Neuronal stem cell (in vitro differentiated cells): ENCODE data around the gene ALAD.
"Not testable (repeated sequence)": the region's sequence is repeated elsewhere in the genome, so short reads cannot be mapped to it uniquely, and the experiment has no call there.

Source experiments
- DNase-seq: peaks from one replicate; pipeline ENCODE4 v3.0.0-alpha.2; 2013; ENCODE audit warnings: low spot score
- H2AFZ ChIP-seq: one replicate; pipeline ENCODE4 v1.6.1; 2013; ENCODE audit warnings: mild to moderate bottlenecking, low read length, inconsistent platforms
- H2AK5ac ChIP-seq: 2 replicates; pipeline ENCODE4 v1.6.1; 2013; ENCODE audit warnings: low read depth, mild to moderate bottlenecking, inconsistent platforms, low read length, moderate library complexity, mixed read lengths
- H2BK120ac ChIP-seq: 2 replicates; pipeline ENCODE4 v1.6.1; 2013; ENCODE audit warnings: low read depth, mild to moderate bottlenecking, inconsistent platforms, low read length, moderate library complexity, mixed read lengths
- H2BK12ac ChIP-seq: one replicate; pipeline ENCODE4 v1.6.1; 2013; ENCODE audit warnings: low read length, inconsistent platforms
- H2BK15ac ChIP-seq: 2 replicates; pipeline ENCODE4 v1.6.1; 2013; ENCODE audit warnings: mild to moderate bottlenecking, low read length, inconsistent platforms, mixed read lengths
- H2BK5ac ChIP-seq: one replicate; pipeline ENCODE4 v1.6.1; 2013; ENCODE audit warnings: inconsistent platforms, mild to moderate bottlenecking, low read length, moderate library complexity
- H3K14ac ChIP-seq: one replicate; pipeline ENCODE4 v1.6.1; 2013; ENCODE audit warnings: low read length, inconsistent platforms
- H3K18ac ChIP-seq: 2 replicates; pipeline ENCODE4 v1.6.1; 2013; ENCODE audit warnings: low read length, inconsistent platforms
- H3K23ac ChIP-seq: 2 replicates; pipeline ENCODE4 v1.6.1; 2013; ENCODE audit warnings: low read depth, mild to moderate bottlenecking, mixed read lengths, low read length, inconsistent platforms; ENCODE audit not compliant: poor library complexity
- H3K27ac ChIP-seq: replicated peaks from 3 replicates; pipeline ENCODE4 v1.5.1; 2013; ENCODE audit warnings: low read length, inconsistent platforms
- H3K27me3 ChIP-seq, 3 experiments: 2 replicates each; pipeline ENCODE4 v1.6.1; 2013; ENCODE audit warnings: low read length in 3 of 3, mild to moderate bottlenecking in 2 of 3, inconsistent platforms in 1 of 3, low read depth in 1 of 3, mixed read lengths in 1 of 3, moderate library complexity in 1 of 3; ENCODE audit not compliant: control insufficient read depth in 3 of 3, insufficient read depth in 3 of 3
- H3K36me3 ChIP-seq, 2 donors: replicated peaks in 1 of 2; 2 replicates each; pipeline ENCODE4 v1.6.1; 2013; ENCODE audit warnings: low read length in 2 of 2; ENCODE audit not compliant: control insufficient read depth in 2 of 2, insufficient read depth in 2 of 2
- H3K4ac ChIP-seq: 2 replicates; pipeline ENCODE4 v1.6.1; 2013; ENCODE audit warnings: inconsistent platforms, mild to moderate bottlenecking, low read length, moderate library complexity
- H3K4me1 ChIP-seq, 2 donors: 1 replicate in 1 of 2; 2 replicates in 1 of 2; pipeline ENCODE4 v1.6.1; 2013; ENCODE audit warnings: low read length in 2 of 2, low read depth in 1 of 2; ENCODE audit not compliant: control insufficient read depth in 2 of 2, insufficient read depth in 1 of 2
- H3K4me2 ChIP-seq: one replicate; pipeline ENCODE4 v1.6.1; 2013; ENCODE audit warnings: mild to moderate bottlenecking, low read length, inconsistent platforms; ENCODE audit not compliant: insufficient read depth, poor library complexity, severe bottlenecking
- H3K4me3 ChIP-seq, 2 donors: 2 replicates each; pipeline ENCODE4 v1.5.1; 2013; ENCODE audit warnings: low read length in 2 of 2, mild to moderate bottlenecking in 2 of 2, inconsistent platforms in 1 of 2, moderate library complexity in 1 of 2
- H3K79me1 ChIP-seq: one replicate; pipeline ENCODE4 v1.6.1; 2013; ENCODE audit warnings: low read depth, mild to moderate bottlenecking, inconsistent platforms, low read length, moderate library complexity
- H3K9ac ChIP-seq: one replicate; pipeline ENCODE4 v1.6.1; 2013; ENCODE audit warnings: mild to moderate bottlenecking, low read depth, low read length, inconsistent platforms; ENCODE audit not compliant: poor library complexity
- H3K9me3 ChIP-seq, 2 donors: replicated peaks in 1 of 2; 2 replicates each; pipeline versions ENCODE3 to v1.6.1; 2013; ENCODE audit warnings: low read length in 2 of 2, mild to moderate bottlenecking in 2 of 2, inconsistent platforms in 1 of 2, low read depth in 1 of 2, mixed read lengths in 1 of 2, moderate library complexity in 1 of 2; ENCODE audit not compliant: control insufficient read depth in 2 of 2, insufficient read depth in 1 of 2
- H4K8ac ChIP-seq: one replicate; pipeline ENCODE4 v1.6.1; 2013; ENCODE audit warnings: low read depth, mild to moderate bottlenecking, inconsistent platforms, low read length, moderate library complexity
- H4K91ac ChIP-seq: one replicate; pipeline ENCODE4 v1.6.1; 2013; ENCODE audit warnings: low read length, low read depth, mild to moderate bottlenecking, inconsistent platforms; ENCODE audit not compliant: poor library complexity
- WGBS, 2 donors: extraction: QIAGEN DNeasy Blood & Tissue Kit; methylation state at CpG; one replicate each; pipeline ENCODE4 v1.1.7; 2013; ENCODE audit warnings: missing lambda C conversion rate in 2 of 2, mixed read lengths in 1 of 2; ENCODE audit not compliant: insufficient read length in 2 of 2, insufficient replicate concordance in 1 of 2; ENCODE audit errors: extremely low coverage in 2 of 2; 5-methylcytosine and 5-hydroxymethylcytosine counted together

ALAD gene

DNA sequence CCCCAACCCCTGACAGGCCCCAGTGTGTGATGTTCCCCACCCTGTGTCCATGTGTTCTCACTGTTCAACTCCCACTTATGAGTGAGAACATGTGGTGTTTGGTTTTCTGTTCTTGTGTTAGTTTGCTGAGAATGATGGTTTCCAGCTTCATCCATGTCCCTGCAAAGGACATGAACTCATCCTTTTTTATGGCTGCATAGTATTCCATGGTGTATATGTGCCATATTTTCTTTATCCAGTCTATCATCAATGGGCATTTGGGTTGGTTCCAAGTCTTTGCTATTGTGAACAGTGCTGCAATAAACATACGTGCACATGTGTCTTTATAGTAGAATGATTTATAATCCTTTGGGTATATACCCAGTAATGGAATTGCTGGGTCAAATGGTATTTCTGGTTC lies 36.6 kb upstream of the ALAD start:
- H3K4ac ChIP-seq, H3K27ac ChIP-seq, H3K9me3 ChIP-seq, H3K14ac ChIP-seq, H2AK5ac ChIP-seq, H3K36me3 ChIP-seq, H4K8ac ChIP-seq, H4K91ac ChIP-seq, H2BK120ac ChIP-seq, H3K4me2 ChIP-seq, DNase-seq, H3K4me3 ChIP-seq, H3K9ac ChIP-seq, H2BK15ac ChIP-seq, H3K27me3 ChIP-seq, H3K4me1 ChIP-seq, H3K23ac ChIP-seq, H3K79me1 ChIP-seq, H2BK12ac ChIP-seq, H2AFZ ChIP-seq, H3K18ac ChIP-seq, H2BK5ac ChIP-seq: not testable (repeated sequence)
- no CpG with 5 or more reads among the region's 1 CpG for WGBS, 2 donors

GRCh38 chr9:113436728-113437515 lies 35.8 kb upstream of the ALAD start:
- no peak for DNase-seq
- Histone ChIP-seq H2AFZ (no peak overlapping the region), H3K23ac (no peak overlapping the region), H2BK12ac (no peak overlapping the region), H3K27me3 (no peaks in the 10 kb centered on the region), H3K9ac (no peak overlapping the region), H4K91ac (no peak overlapping the region), H3K14ac (no peak overlapping the region), H3K4me3 (no peak overlapping the region), H2AK5ac (no peak overlapping the region), H3K18ac (no peak overlapping the region), H2BK5ac (no peak overlapping the region), H3K36me3 (no peaks in the 10 kb centered on the region), H3K4me1 (no peaks in the 10 kb centered on the region), H3K4me2 (no peak overlapping the region), H3K4ac (no peak overlapping the region), H3K27ac (no peak overlapping the region), H2BK15ac (no peak overlapping the region), H4K8ac (no peak overlapping the region), H3K79me1 (no peaks in the 10 kb centered on the region), H3K9me3 (no peaks in the 10 kb centered on the region), H2BK120ac (no peak overlapping the region)
- WGBS, 2 donors, result no CpG with 5 or more reads among the region's 4 CpGs

DNA sequence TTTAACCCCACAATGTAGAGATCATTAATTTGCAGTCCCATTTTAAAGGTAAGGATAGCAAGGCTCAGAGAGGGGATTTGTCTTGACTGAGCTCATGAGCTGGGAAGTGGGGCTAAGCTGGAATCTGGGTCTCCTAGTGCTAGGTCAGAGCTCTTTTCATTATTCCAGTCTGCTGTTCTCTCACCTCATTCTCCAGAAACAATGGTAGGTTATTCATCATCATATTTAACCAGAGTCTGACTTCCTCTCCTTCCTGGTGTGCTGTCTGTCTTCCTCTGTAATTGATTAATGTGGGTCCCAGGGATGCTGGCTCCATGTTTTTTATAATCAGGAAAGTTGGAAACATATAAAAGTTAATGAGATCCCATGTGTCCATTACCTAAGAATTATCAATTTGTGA lies 30.1 kb upstream of the ALAD start:
- no peak overlapping the region for H2AFZ ChIP-seq
- no peak overlapping the region for H4K91ac ChIP-seq

DNA sequence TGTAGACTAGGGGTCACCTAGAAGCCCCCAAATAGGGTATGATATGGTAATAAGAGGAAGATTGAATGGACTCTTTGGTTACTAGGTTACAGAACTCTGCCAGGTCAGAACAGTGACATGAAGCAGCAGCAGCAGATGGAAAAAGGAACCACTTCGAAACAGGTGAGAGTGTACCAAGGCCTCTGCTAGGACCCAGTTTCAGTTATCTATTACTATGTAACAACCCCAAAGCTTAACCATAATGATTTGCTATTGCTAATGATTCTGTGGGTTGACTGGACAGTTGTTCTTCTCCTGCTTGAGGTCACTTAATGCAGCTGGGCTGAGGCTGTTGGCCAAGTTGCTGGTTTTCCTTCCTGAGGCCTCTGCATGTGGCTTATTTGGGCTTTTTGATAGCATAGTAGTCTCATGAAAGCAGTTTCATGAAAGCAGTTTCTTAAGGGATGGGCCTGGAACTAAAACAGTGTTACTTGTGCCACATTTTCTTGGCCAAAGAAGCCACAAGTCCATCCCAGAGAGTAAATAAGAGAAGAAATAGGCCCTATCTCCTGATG lies 27.1 kb upstream of the ALAD start:
- Histone ChIP-seq H3K27ac (no peak overlapping the region), H3K14ac (no peak overlapping the region), H3K27me3 (no peaks in the 10 kb centered on the region), H3K4me1 (peaks cover 4 to 8% of the 10 kb centered on the region in 2 donors), H3K36me3 (no peaks in the 10 kb centered on the region), H3K4me3 (no peak overlapping the region), H4K8ac (no peak overlapping the region), H2BK12ac (no peak overlapping the region), H2AK5ac (no peak overlapping the region), H2BK15ac (no peak overlapping the region), H4K91ac (no peak overlapping the region), H3K9me3 (no peaks in the 10 kb centered on the region), H2BK5ac (no peak overlapping the region), H2AFZ (no peak overlapping the region), H2BK120ac (no peak overlapping the region), H3K23ac (no peak overlapping the region), H3K9ac (no peak overlapping the region), H3K18ac (no peak overlapping the region), H3K79me1 (no peaks in the 10 kb centered on the region), H3K4ac (no peak overlapping the region), H3K4me2 (no peak overlapping the region)
- no CpG with 5 or more reads among the region's 1 CpG for WGBS, 2 donors
- DNase-seq, result no peak

More for the DNA sequence above, 30.1 kb upstream of the ALAD start:
- H3K4me1 ChIP-seq, result no peaks in the 10 kb centered on the region
- no peak overlapping the region for H2BK120ac ChIP-seq
- no peaks in the 10 kb centered on the region for H3K79me1 ChIP-seq
- H3K23ac ChIP-seq, result no peak overlapping the region
- no peak overlapping the region for H3K14ac ChIP-seq
- no peak overlapping the region for H3K9ac ChIP-seq
- no peaks in the 10 kb centered on the region for H3K36me3 ChIP-seq
- no peak overlapping the region for H2AK5ac ChIP-seq
- no peak overlapping the region for H4K8ac ChIP-seq
- no peak for DNase-seq
- H2BK12ac ChIP-seq, result no peak overlapping the region
- no peak overlapping the region for H3K18ac ChIP-seq
- H2BK5ac ChIP-seq, result no peak overlapping the region
- no peak overlapping the region for H3K4me2 ChIP-seq
- no peak overlapping the region for H3K4me3 ChIP-seq
- no peak overlapping the region for H3K4ac ChIP-seq
- H3K27me3 ChIP-seq, result no peaks in the 10 kb centered on the region
- H3K9me3 ChIP-seq, result no peaks in the 10 kb centered on the region
- no peak overlapping the region for H2BK15ac ChIP-seq
- H3K27ac ChIP-seq, result no peak overlapping the region
